Right lung (tissue), 5 donors: ENCODE measurements around the gene LENG8. TPM values are rescaled to one million over a fixed set of nuclear protein-coding genes. Genes with fewer than 3 reads are reported as not detected.
A peak's percentile ranks its signal among the peaks of the same experiment; 100 is the strongest.
"Not testable (repeated sequence)": the region's sequence is repeated elsewhere in the genome, so short reads cannot be mapped to it uniquely, and the experiment has no call there.

Experiments
- DNase-seq, 2 donors: peaks; one replicate each; pipeline ENCODE4 v3.0.0-alpha.2; 2013
- polyA plus RNA-seq, 5 donors: library from polyadenylated mRNA; unstranded; fragments of 120-200 nt; gene quantifications; one replicate each; pipeline versions ENCODE4 v1.2.1 to v1.2.3, GENCODE V29; 2013; ENCODE audit warnings: inconsistent platforms in 1 of 5, low replicate concordance in 1 of 5; ENCODE audit not compliant: insufficient read length in 5 of 5, insufficient read depth in 1 of 5

Gene LENG8
- polyA plus RNA-seq, 5 donors: 109 to 225 (median 164) TPM

DNA sequence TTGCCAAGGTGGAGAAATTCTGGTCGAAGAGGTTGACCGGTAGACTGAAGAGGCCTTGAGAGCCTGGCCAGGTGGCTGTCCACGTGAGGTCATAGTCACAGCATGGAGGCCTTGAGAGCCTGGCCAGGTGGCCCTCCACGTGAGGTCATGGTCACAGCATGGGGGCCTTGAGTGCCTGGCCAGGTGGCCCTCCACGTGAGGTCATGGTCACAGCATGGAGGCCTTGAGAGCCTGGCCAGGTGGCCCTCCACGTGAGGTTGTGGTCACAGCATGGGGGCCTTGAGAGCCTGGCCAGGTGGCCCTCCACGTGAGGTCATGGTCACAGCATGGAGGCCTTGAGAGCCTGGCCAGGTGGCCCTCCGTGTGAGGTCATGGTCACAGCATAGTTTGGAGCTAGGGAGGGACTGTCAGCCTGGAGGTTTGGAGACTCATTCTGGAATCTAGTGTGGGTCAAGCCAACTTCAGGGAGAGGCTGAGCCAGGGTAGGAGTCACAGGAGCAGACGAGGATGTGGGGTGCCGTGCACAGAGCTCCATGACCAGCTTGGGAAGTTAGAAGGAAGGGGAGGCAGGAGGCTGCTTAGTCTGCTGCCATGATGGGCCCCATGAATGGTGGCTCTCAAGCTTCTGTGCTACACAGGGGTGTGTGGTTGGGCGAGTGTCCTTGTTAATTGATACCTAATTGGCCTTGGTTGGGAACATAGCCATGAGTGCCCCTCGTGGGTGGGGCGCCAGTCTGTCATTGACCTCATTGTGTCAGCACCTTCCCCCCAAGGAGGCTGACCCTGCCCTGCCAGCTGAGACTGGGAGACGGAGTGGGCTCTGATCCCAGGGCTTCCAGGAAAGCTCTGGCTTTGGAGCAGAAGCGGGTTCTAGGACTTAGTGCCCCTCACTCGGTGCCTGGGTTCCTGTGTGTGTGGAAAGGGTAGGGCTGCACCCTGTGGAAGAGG, 10.6 kb downstream of the LENG8 start:
- no peak for DNase-seq

DNA sequence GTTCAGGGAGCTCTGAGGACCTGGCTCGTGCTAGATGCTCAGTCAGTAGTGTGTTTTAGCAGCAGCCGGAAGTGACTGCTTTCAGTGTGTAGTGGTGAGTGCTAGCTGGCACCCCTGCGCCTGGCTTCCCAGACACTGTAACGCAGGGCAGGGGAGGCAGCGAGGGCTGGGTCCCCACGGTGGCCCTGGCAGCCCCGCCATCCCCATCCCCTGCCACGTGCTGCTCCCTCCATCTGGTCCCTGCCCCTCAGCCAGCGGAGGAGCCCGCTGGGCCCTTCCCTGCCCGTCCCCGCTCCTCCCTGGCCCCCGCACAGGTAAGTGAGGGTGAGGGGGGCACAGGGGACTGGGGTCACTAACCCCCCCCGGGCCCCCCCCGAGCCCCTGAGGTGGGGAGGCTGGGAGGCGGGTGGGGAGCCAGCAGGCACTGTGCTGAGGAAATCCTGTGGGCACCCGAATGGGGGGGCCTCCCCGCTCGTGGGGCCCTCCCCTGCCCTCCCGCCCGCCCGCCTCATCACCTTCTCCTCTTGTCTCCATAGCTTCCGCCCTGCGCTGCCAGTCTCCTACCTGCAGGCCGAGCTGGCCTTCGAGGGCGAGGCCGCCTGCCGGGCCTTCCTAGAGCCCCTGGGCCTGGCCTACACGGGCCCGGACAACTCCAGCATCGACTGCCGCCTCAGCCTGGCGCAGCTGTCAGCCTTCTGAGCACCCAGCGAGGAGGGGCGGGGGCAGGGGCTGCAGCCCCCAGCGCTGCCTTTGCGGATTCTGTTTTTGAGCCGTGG, 11.4 kb downstream of the LENG8 start:
- no peak for DNase-seq

DNA sequence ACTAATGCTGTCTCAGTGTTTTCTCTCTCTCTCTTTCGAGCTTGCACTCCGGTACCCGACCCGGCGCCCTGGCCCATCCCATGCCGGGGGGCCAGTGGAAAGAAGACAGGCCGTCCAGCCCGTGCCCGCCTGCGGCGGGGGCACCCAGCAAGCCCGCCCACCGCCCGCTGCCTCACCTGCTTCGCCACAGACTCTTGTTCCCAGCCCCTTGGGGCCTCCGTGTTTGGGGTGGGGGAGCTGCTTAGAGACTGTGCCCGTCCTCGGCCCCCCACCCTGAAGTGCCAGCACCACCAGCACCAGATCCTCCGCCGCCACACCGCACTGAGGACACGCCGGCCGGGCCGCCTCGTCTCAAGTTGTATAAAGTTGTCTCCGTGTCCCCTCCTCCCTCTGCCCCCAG, 12.2 kb downstream of the LENG8 start:
- DNase-seq: no peak

DNA sequence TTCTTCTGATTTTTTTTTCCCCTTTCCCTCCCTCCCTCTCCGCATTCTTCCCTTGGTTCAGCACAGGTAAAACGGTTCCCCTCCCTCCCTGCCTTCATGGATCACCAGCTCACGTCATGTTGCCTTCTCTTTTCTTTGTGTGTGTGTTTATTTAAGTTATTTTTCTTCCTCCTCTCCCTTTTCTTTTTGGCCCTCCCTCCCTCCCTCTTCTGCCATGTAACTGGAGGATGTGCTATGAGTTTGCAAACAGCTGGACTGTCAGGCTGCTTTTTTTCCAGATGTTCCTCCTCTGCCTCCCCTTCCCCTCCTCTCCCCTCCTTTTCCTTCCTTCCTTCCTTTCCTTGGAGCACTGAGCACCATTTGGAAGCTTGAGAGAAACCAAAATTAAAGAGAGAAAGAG, 12.6 kb downstream of the LENG8 start:
- DNase-seq: peak; percentile 92 to 93

DNA sequence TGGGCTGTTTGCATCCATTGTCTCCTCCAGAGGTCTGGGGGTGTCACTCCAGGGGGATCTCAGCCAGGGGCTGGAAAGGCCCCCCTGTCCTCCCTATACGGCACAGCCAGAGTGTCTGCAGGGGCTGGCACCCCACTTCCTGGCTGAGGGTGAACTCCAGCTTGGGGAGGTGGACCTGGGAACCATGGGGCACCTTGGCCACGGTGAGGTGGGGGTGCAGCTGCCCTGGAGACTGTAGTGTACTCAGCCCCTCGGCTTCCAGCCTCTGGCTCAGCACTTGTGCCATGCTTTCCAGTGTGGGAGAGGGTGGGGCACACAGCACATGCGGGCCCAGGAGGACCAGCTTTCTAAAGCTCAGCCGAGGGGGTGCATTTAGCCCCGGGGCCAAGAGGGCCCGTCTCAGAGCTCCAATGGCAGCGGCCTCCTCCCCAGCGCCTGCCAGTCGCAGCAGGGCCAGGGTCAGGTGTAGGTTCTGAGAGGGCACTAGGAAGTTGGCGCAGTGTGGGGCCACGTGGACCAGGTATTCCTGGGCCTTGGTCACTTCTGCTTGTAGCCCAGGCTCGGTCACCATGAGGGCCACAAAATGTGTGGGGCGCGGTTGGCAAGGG, 13.2 kb downstream of the LENG8 start:
- DNase-seq: no peak

- peak; percentile 66 to 79 for DNase-seq
Measured at GRCh38 chr19:54462655-54463530, 13.9 kb downstream of the LENG8 start.

GRCh38 chr19:54463531-54464043, 14.6 kb downstream of the LENG8 start, which contains the start of gene LENG9:
LENG9 (minus strand) TSS chr19:54463778; CDS start chr19:54463526, 252 bp downstream.
- peak; percentile 95 to 96 for DNase-seq

GRCh38 chr19:54464044-54464629, 15.1 kb downstream of the LENG8 start:
- DNase-seq: peak; percentile 83 to 85

- peak in 1 of 2 donors; percentile 83 for DNase-seq
Measured at GRCh38 chr19:54464630-54465425, 15.8 kb downstream of the LENG8 start.

GRCh38 chr19:54465426-54466109, 16.6 kb downstream of the LENG8 start:
- DNase-seq: no peak

GRCh38 chr19:54466110-54466480, 17.1 kb downstream of the LENG8 start:
- DNase-seq: not testable (repeated sequence)

DNA sequence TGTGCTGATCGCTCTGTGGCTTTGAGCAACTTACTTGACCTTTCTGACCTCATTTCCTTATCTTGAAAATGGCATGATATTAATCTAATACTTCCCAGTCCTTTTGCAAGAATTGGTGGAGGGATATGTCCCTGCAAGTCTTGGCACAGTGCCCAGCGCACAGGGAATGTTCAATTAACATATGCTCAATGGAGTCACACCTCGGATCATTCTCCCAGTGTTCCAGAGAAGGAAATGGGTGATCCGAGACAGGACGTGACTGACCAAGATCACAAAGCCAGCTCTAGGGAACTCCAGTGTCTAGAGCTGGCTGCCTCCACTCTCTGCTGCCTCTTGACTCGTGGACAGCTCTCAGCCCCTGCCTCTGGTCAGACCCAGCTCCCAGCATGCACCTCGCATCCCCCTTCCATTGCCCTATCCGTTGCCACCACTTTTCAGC, 20.5 kb downstream of the LENG8 start:
- DNase-seq: no peak

GRCh38 chr19:54470276-54470887, 21.4 kb downstream of the LENG8 start:
- DNase-seq: no peak

DNA sequence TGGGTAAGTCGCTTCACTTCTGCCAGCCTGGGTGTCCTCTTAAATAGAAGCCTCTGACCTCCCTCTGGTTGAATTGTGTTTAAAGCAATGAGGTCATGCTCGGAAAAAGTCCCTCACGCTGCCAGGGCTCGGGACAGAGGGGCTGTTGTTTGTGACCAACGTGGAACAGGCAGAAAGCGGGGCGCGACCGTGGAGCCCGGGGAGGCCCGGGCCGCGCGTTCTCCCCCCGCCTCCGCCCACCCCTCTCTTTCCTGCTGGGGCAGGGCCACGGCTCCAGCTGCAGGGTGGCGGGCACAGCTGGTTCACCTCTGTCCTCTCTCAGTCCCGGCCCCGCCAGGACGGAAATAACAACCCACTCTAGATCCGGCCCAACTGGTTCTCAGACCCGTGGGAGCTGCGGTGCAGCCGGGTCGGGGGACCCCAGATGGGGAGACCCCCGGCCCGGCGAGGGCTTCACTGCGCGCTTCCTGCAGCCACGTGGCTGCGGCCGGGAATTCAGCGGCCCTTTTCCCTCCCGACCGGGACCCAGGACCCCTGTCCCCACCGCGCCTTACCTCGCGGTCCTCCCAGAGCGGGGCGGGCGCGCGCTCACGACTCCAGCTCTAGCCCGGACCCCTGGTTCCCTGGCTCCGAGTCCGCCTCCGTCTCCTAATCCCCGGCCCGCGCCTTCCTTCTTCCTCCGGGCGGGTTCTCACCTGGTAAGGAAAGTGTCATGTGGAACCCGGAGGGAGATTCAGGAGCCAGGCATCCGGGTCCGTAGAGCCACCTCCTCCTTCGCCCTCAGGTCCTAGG, 22.2 kb downstream of the LENG8 start:
- peak in 1 of 2 donors; percentile 52 for DNase-seq

- peak; percentile 87 to 90 for DNase-seq
Measured at GRCh38 chr19:54473071-54473891, 24.3 kb downstream of the LENG8 start, which contains the start of gene CDC42EP5. CDC42EP5 (minus strand) TSS chr19:54473296; CDS start chr19:54465547, 7,749 bp downstream.

DNA sequence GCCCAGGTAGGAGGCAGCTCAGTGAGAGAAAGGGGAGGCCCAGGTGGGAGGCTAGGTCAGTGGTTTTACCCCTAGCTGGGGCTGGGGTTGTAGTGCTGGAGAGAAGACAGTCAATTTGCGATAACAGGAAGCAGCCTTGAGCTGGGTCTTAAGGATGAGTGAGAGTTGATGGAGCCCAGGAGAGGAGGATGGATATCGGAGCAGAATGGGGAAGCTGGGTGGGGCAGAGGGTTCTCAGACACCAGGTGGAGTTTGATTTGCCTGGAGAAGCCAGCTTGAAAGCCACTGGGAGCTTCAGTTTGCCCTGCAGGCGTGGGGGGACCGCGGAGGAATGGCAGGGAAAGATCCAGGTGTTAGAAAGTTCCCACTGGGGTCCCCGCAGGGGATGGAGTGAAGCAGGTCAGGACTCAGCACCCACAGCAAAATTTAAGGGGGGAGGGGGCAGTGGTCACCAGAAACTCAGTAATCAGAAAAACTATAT, 24.9 kb downstream of the LENG8 start:
- no peak for DNase-seq
